ENCODE data around the gene TMEM259. TPM values are rescaled to one million over a fixed set of nuclear protein-coding genes. Genes with fewer than 3 reads are reported as not detected.

The TMEM259 gene
- total and polyA plus RNA-seq, 9 of the 15 experiments (the other 6 are each of a cell fraction or from before 2014, with no cell fraction given) = 0.52 to 231 (median 63.6) TPM

GRCh38 chr19:1067341-1067957, 46.5 kb upstream of the TMEM259 start:
- in situ Hi-C loops (cut with MboI) = no loop called here
- H3K4me1 ChIP-seq (replicated peaks in 1 of 2; ENCODE audit: control insufficient read depth in 2 of 2, insufficient read depth in 2 of 2, low read length in 2 of 2) = peaks cover 9 to 84% of the 10 kb centered on the region in 2 experiments
- no peak for TF ChIP-seq ETV6 (IDR thresholded peaks at IDR 0.05; ENCODE audit: borderline replicate concordance in 1 of 2, low read depth in 2 of 2, low read length in 1 of 2)
- no peak for TF ChIP-seq ETV6 (CRISPR knock-in tag; IDR thresholded peaks at IDR 0.05; ENCODE audit: borderline replicate concordance)
- TF ChIP-seq SOX6 (IDR thresholded peaks at IDR 0.05) = no peak
- no peak for TF ChIP-seq ZNF79 (CRISPR knock-in tag; IDR thresholded peaks at IDR 0.05; ENCODE audit: low read depth)
- TF ChIP-seq UBTF (IDR thresholded peaks at IDR 0.05; ENCODE audit: borderline replicate concordance in 1 of 2, low read depth in 2 of 2, low read length in 2 of 2) = 0 out of 4 replicates have a peak, but pooled peaks of 1 of the 2 experiments have one; percentile 49
- no peak for TF ChIP-seq NR4A1 (CRISPR knock-in tag; IDR thresholded peaks at IDR 0.05)
- TF ChIP-seq NR4A1 (tag; IDR thresholded peaks at IDR 0.05) = no peak
- TF ChIP-seq ZNF274 (IDR thresholded peaks at IDR 0.05; ENCODE audit: borderline replicate concordance, low read depth, low read length) = no peak
- TF ChIP-seq ZBTB7A (IDR thresholded peaks at IDR 0.05; ENCODE audit: borderline replicate concordance, control insufficient read depth, low read depth, low read length) = peak; percentile 12
- TF ChIP-seq PML (IDR thresholded peaks at IDR 0.05; ENCODE audit: low read length) = no peak
- 0 out of 4 replicates have a peak, but pooled peaks of 1 of the 2 experiments have one; percentile 11 for TF ChIP-seq MNT (conservative IDR thresholded peaks at IDR 0.05)
- TF ChIP-seq ETS1 (conservative IDR thresholded peaks at IDR 0.05; ENCODE audit: control insufficient read depth, low read depth, low read length) = peak; percentile 23; the same call in 1 of the 2 replicates
- no peak for TF ChIP-seq E2F4 (CRISPR knock-in tag; IDR thresholded peaks at IDR 0.05; ENCODE audit: low read depth)

More at GRCh38 chr19:1067341-1067957, 46.5 kb upstream of the TMEM259 start:
- H3K9ac ChIP-seq (ENCODE audit: insufficient read depth in 1 of 2, low read depth in 2 of 2, low read length in 2 of 2) = peak overlapping the region; percentile 16 to 90; a peak in 3 of 4 replicates
- H3K4me3 ChIP-seq = peak overlapping the region; percentile 40
- CTCF ChIA-PET (ENCODE audit: low intra/inter-chr PET ratio) = no interaction called here
- POLR2A ChIA-PET = interaction anchor here (0.6 to 1.9 kb wide), 11 partner anchors 8 to 202 kb away, joined by 3 to 6 read pairs (median 3); partner anchors contain the start of genes ABCA7, CIRBP and RNU6-2
- H4K20me1 ChIP-seq (replicated peaks; ENCODE audit: control insufficient read depth, insufficient read depth, low read length) = no peaks in the 10 kb centered on the region
- peaks cover 5% of the 10 kb centered on the region; the same call in 2 of the 3 replicates for H3K36me3 ChIP-seq (ENCODE audit: control insufficient read depth, insufficient read depth, low read length)
- 6% methylated on average over 15 of the region's 38 CpGs for WGBS (ENCODE audit: insufficient coverage, low coverage, missing lambda C conversion rate)
- no TSS peak for BruUV-seq (replicated peaks)
- H3K9me3 ChIP-seq (replicated peaks; ENCODE audit: control insufficient read depth, insufficient read depth, low read depth, low read length) = no peaks in the 10 kb centered on the region
- DNase-seq (ENCODE audit: extremely low read depth in 1 of 4, low spot score in 3 of 4) (peak in 3 of 4 experiments; percentile 32 to 48 (median 46)), FAIRE-seq (no peak), ATAC-seq (peak; percentile 14)
- no peaks in the 10 kb centered on the region for H3K9me1 ChIP-seq (ENCODE audit: control insufficient read depth, insufficient read depth, low read length)
- H3K27me3 ChIP-seq (ENCODE audit: control insufficient read depth in 2 of 2, insufficient read depth in 2 of 2, low read length in 2 of 2) = no peaks in the 10 kb centered on the region
- H3K4me2 ChIP-seq (ENCODE audit: insufficient read depth, low read length) = peak overlapping the region; percentile 72
- intact Hi-C loops (cut with micrococcal nuclease) = no loop called here
- peak overlapping the region; percentile 41; the same call in 1 of the 2 replicates for H2AFZ ChIP-seq (ENCODE audit: low read depth, low read length)
- H3K79me2 ChIP-seq (ENCODE audit: control insufficient read depth, insufficient read depth, low read length) = no peaks in the 10 kb centered on the region
- no peak overlapping the region for H3K27ac ChIP-seq (ENCODE audit: extremely low read depth, low read depth, low read length)
